Right lobe of liver (tissue), 6 donors: ENCODE results near the gene P2RY11. TPM values are rescaled to one million over a fixed set of nuclear protein-coding genes. Genes with fewer than 3 reads are reported as not detected.

ENCODE experiments used
- ATAC-seq, 4 donors: fragments of 200-7000 bp; cut with Tn5 transposase; one replicate each; pipeline ENCODE4 v1.9.1; 2020; ENCODE audit warnings: mild to moderate bottlenecking in 4 of 4, moderate library complexity in 4 of 4
- DNase-seq, 3 donors: peaks; one replicate each; pipeline ENCODE4 v3.0.0-alpha.2; 2020
- H3K27ac ChIP-seq, 3 donors: fragments of 200-600 bp; one replicate each; pipeline ENCODE4 v1.8.0; 2022
- H3K27me3 ChIP-seq, 2 donors: fragments of 200-600 bp; one replicate each; pipeline ENCODE4 v1.8.0; 2022
- H3K36me3 ChIP-seq, 4 donors: fragments of 200-600 bp; sonication (generic) in 1 of 4; one replicate each; pipeline versions ENCODE4 v1.5.1 to v1.8.0; 2017 to 2022; ENCODE audit warnings: control low read depth in 1 of 4
- H3K4me1 ChIP-seq, 4 donors: fragments of 200-600 bp; sonication (generic) in 1 of 4; one replicate each; pipeline versions ENCODE4 v1.5.1 to v1.8.0; 2017 to 2022; ENCODE audit warnings: control low read depth in 1 of 4
- H3K4me3 ChIP-seq, 3 donors: fragments of 200-600 bp; one replicate each; pipeline ENCODE4 v1.8.0; 2022
- H3K9me3 ChIP-seq, 4 donors: fragments of 200-600 bp; sonication (generic) in 1 of 4; one replicate each; pipeline versions ENCODE4 v1.5.1 to v1.8.0; 2017 to 2022; ENCODE audit warnings: control low read depth in 1 of 4
- CTCF ChIP-seq, 4 donors: fragments of 200-600 bp in 3 of 4; fragments of 450-650 bp in 1 of 4; IDR thresholded peaks; one replicate each; pipeline versions ENCODE4 v1.5.1 to v1.8.0; 2016 to 2022; ENCODE audit warnings: antibody characterized with exemption in 4 of 4, mild to moderate bottlenecking in 2 of 4
- POLR2A ChIP-seq: fragments of 450-650 bp; IDR thresholded peaks from one replicate; pipeline ENCODE4 v1.6.1; 2017; ENCODE audit warnings: antibody characterized with exemption, mild to moderate bottlenecking
- WGBS: methylation state at CpG from one replicate; pipeline ENCODE4 v1.1.6; 2018; ENCODE audit warnings: low coverage, low lambda C conversion rate; ENCODE audit not compliant: insufficient coverage; ENCODE audit errors: missing lambda C conversion rate; 5-methylcytosine and 5-hydroxymethylcytosine counted together
- intact Hi-C, 2 donors: fragments of 100-400 bp; cut with DNase I; formaldehyde crosslinking; loops; one replicate each; pipeline versions ENCODE4 v1.11.2 to v1.14.1; 2022
- total RNA-seq, 6 experiments: library from RNA; depleted of rRNA in 2 of 6; stranded (reverse); fragments of >200 nt in 2 of 6; fragmentation: NEBNext Ultra II Directional in 3 of 6; extraction: Animal tissue kit (Norgen Biotek cat#: 25700) in 3 of 6; gene quantifications; one replicate each; pipeline versions ENCODE4 v1.1.0 to v1.2.4, GENCODE V29; 2016 to 2023
- donor health status: DM: no; HTN: yes; CAD: no.
- donor health status: DM: no; HTN: no; CAD: no.
- donor health status: DM: no; HTN: no; CAD: no.
- donor health status: DM: no; HTN: yes; CAD: no.
- donor health status: DM: no; HTN: yes; CAD: no.

P2RY11 gene
- total RNA-seq, 6 experiments from 2014 or later, result 2.9 to 6.8 (median 5.0) TPM

- 93% methylated on average over 3 of the region's 12 CpGs for WGBS
Observed at GRCh38 chr19:10149427-10149826, 37.9 kb downstream of the P2RY11 start.

GRCh38 chr19:10151521-10151920 lies 40.0 kb downstream of the P2RY11 start:
- H3K9me3 ChIP-seq, result no peaks in the 10 kb centered on the region
- H3K27me3 ChIP-seq, result no peaks in the 10 kb centered on the region
- ATAC-seq (no peak), DNase-seq (no peak)
- H3K36me3 ChIP-seq, result peaks cover 0 to 80% (median 32%) of the 10 kb centered on the region in 4 donors
- TF ChIP-seq POLR2A (no peak), CTCF (IDR thresholded peaks at IDR 0.05) (no peak)
- intact Hi-C loops, result no loop called here
- H3K27ac ChIP-seq, result no peak overlapping the region
- 100% methylated on average over 2 of the region's 5 CpGs for WGBS
- H3K4me3 ChIP-seq, result no peak overlapping the region
- no peaks in the 10 kb centered on the region for H3K4me1 ChIP-seq

More at GRCh38 chr19:10149427-10149826, 37.9 kb downstream of the P2RY11 start:
- no peaks in the 10 kb centered on the region for H3K27me3 ChIP-seq
- no peak overlapping the region for H3K27ac ChIP-seq
- no peaks in the 10 kb centered on the region for H3K4me1 ChIP-seq
- no peak for DNase-seq
- H3K9me3 ChIP-seq, result no peaks in the 10 kb centered on the region
- H3K4me3 ChIP-seq, result no peak overlapping the region
- H3K36me3 ChIP-seq, result peaks cover 0 to 82% (median 28%) of the 10 kb centered on the region in 4 donors
- intact Hi-C loops, result no loop called here
- TF ChIP-seq CTCF (IDR thresholded peaks at IDR 0.05) (no peak), POLR2A (no peak)
- no peak for ATAC-seq

DNA sequence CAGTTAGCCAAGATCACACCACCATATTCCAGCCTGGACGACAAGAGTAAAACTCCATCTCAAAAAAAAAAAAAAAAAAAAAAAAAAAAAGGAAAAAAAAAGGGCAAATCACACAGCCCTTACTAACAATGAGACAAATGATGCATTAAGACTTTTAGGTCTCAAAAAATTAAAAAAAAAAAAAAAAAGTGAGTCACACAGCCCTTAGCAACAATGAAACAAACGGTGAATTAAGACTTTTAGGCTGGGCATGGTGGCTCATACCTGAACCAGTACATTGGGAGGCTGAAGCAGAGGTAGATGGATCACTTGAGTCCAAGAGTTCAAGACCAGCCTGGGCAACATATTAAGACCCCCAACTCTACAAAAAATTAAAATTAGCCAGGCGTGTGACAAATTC lies 40.6 kb downstream of the P2RY11 start:
- Histone ChIP-seq H3K36me3 (peaks cover 4 to 76% (median 30%) of the 10 kb centered on the region in 4 donors), H3K4me3 (no peak overlapping the region), H3K27ac (no peak overlapping the region), H3K27me3 (no peaks in the 10 kb centered on the region), H3K9me3 (no peaks in the 10 kb centered on the region), H3K4me1 (no peaks in the 10 kb centered on the region)
- TF ChIP-seq POLR2A, result no peak
- TF ChIP-seq CTCF (IDR thresholded peaks at IDR 0.05), result no peak
- ATAC-seq (no peak), DNase-seq (no peak)
- WGBS, result 90% methylated on average over 1 of the region's 3 CpGs
- intact Hi-C loops, result no loop called here

GRCh38 chr19:10155839-10156238 lies 44.3 kb downstream of the P2RY11 start:
- Histone ChIP-seq H3K4me1 (no peaks in the 10 kb centered on the region), H3K9me3 (no peaks in the 10 kb centered on the region), H3K36me3 (peaks cover 4 to 87% (median 39%) of the 10 kb centered on the region in 4 donors), H3K4me3 (no peak overlapping the region), H3K27ac (no peak overlapping the region), H3K27me3 (no peaks in the 10 kb centered on the region)
- 85% methylated on average over 3 of the region's 4 CpGs for WGBS
- DNase-seq (no peak), ATAC-seq (no peak)
- intact Hi-C loops, result no loop called here
- TF ChIP-seq POLR2A (no peak), CTCF (IDR thresholded peaks at IDR 0.05) (no peak)

DNA sequence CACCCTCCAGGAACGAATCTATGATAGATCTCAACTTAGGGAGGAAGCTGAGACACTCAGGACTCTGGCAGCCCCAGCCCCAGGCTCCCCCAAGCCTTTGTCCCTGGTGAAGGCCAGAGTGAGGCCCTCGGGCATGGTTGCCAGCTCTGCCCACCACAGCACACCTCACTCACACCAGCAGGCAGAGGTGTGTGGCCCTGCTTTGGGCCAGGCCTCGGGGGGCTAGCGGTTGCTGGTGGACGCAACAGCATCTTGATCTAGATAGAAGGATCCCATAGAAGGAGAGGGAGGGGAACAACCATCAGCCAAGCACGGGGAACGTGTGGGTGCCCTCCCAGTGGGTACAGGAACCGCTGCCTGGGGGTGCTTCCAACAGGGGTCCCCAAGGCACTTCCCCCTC lies 46.6 kb downstream of the P2RY11 start:
- intact Hi-C loops, result no loop called here
- Histone ChIP-seq H3K36me3 (peaks cover 4 to 84% (median 36%) of the 10 kb centered on the region in 4 donors), H3K27ac (no peak overlapping the region), H3K27me3 (no peaks in the 10 kb centered on the region), H3K4me1 (no peaks in the 10 kb centered on the region), H3K4me3 (no peak overlapping the region), H3K9me3 (no peaks in the 10 kb centered on the region)
- ATAC-seq (no peak), DNase-seq (no peak)
- no CpG with 5 or more reads among the region's 8 CpGs for WGBS
- no peak for TF ChIP-seq POLR2A
- no peak for TF ChIP-seq CTCF (IDR thresholded peaks at IDR 0.05)
